ENCODE data around the gene FGFR4. TPM values are rescaled to one million over a fixed set of nuclear protein-coding genes. Genes with fewer than 3 reads are reported as not detected.

Gene FGFR4
- total RNA-seq, 1 experiment from 2014 or later = 2.4 TPM

DNA sequence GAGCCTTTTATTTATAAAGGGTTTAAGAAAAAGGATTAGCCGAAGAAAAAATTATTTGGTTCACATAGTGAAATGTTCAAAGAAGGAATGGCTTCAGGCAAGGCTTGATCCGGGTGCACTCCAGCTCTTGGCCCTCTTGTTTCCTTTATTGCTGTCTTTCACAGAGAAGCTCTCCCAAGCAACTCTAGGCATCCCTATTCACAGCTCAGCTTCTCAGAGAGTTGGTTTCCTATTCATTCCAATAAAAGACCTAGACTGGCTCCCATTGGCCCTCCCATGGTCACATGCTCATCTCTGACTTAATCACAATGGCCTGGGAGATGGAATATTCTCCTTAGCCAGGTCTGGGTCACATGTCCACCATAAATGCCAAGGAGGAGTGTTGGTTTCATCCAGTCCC is 9.4 kb upstream of the FGFR4 start:
- H3K27me3 ChIP-seq (ENCODE audit: low read length) = no peaks in the 10 kb centered on the region
- no peaks in the 10 kb centered on the region for H3K9me2 ChIP-seq (replicated peaks; ENCODE audit: insufficient read depth, low read length)
- no peak for DNase-seq
- H2AFZ ChIP-seq (ENCODE audit: low read length) = no peak overlapping the region
- no peaks in the 10 kb centered on the region for H3K79me2 ChIP-seq (ENCODE audit: low read length)
- no peaks in the 10 kb centered on the region for H3K9me3 ChIP-seq (ENCODE audit: low read length)
- H4K20me1 ChIP-seq (ENCODE audit: insufficient read depth, low read depth, low read length) = no peaks in the 10 kb centered on the region
- no peak overlapping the region for H3K27ac ChIP-seq (ENCODE audit: low read length)
- H3K4me2 ChIP-seq (ENCODE audit: low read depth, low read length, poor library complexity, severe bottlenecking) = no peak overlapping the region
- H3K9ac ChIP-seq (ENCODE audit: low read length) = no peak overlapping the region
- H3K4me1 ChIP-seq (ENCODE audit: low read length) = peaks cover under 1% of the 10 kb centered on the region
- H3K4me3 ChIP-seq (ENCODE audit: low read length) = no peak overlapping the region
- no peaks in the 10 kb centered on the region for H3K36me3 ChIP-seq (ENCODE audit: insufficient read depth, low read length)

- DNase-seq = no peak
- no peak overlapping the region for H3K9ac ChIP-seq (ENCODE audit: low read length)
- H3K79me2 ChIP-seq (ENCODE audit: low read length) = no peaks in the 10 kb centered on the region
- no peaks in the 10 kb centered on the region for H3K9me2 ChIP-seq (replicated peaks; ENCODE audit: insufficient read depth, low read length)
- H3K4me2 ChIP-seq (ENCODE audit: low read depth, low read length, poor library complexity, severe bottlenecking) = no peak overlapping the region
- no peak overlapping the region for H3K27ac ChIP-seq (ENCODE audit: low read length)
- no peaks in the 10 kb centered on the region for H3K27me3 ChIP-seq (ENCODE audit: low read length)
- H3K36me3 ChIP-seq (ENCODE audit: insufficient read depth, low read length) = no peaks in the 10 kb centered on the region
- no peak overlapping the region for H2AFZ ChIP-seq (ENCODE audit: low read length)
- H3K4me3 ChIP-seq (ENCODE audit: low read length) = no peak overlapping the region
- no peaks in the 10 kb centered on the region for H4K20me1 ChIP-seq (ENCODE audit: insufficient read depth, low read depth, low read length)
- no peaks in the 10 kb centered on the region for H3K4me1 ChIP-seq (ENCODE audit: low read length)
- no peaks in the 10 kb centered on the region for H3K9me3 ChIP-seq (ENCODE audit: low read length)
Measured at GRCh38 chr5:177079606-177080005, 7.1 kb upstream of the FGFR4 start.

- no peak overlapping the region for H2AFZ ChIP-seq (ENCODE audit: low read length)
- H3K9me3 ChIP-seq (ENCODE audit: low read length) = no peaks in the 10 kb centered on the region
- no peak overlapping the region for H3K4me3 ChIP-seq (ENCODE audit: low read length)
- H4K20me1 ChIP-seq (ENCODE audit: insufficient read depth, low read depth, low read length) = no peaks in the 10 kb centered on the region
- H3K27me3 ChIP-seq (ENCODE audit: low read length) = no peaks in the 10 kb centered on the region
- DNase-seq = no peak
- H3K79me2 ChIP-seq (ENCODE audit: low read length) = no peaks in the 10 kb centered on the region
- no peak overlapping the region for H3K4me2 ChIP-seq (ENCODE audit: low read depth, low read length, poor library complexity, severe bottlenecking)
- no peaks in the 10 kb centered on the region for H3K36me3 ChIP-seq (ENCODE audit: insufficient read depth, low read length)
- no peak overlapping the region for H3K9ac ChIP-seq (ENCODE audit: low read length)
- H3K27ac ChIP-seq (ENCODE audit: low read length) = no peak overlapping the region
- no peaks in the 10 kb centered on the region for H3K9me2 ChIP-seq (replicated peaks; ENCODE audit: insufficient read depth, low read length)
- H3K4me1 ChIP-seq (ENCODE audit: low read length) = peaks cover 5% of the 10 kb centered on the region
Measured at GRCh38 chr5:177080265-177080664, 6.5 kb upstream of the FGFR4 start.

DNA sequence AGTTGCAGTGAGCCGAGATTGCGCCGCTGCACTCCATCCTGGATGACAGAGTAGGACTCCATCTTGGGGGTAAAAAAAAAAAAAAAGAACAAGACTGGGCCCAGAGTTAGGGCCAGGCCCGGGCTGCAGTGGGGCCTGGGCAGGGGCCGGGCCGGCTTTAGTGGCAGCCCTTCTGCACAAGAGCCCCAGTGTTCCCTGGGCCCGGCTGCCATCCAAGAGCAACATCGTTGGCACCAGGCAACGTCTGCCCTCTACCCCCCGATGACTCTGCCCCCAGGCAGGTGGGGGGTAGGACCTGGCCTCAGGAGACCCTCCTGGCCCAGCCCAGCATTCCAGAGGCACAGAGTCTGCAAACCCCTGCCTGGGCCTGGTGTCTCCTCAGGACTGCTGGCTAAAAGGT is 4.9 kb upstream of the FGFR4 start:
- Histone ChIP-seq H3K79me2 (ENCODE audit: low read length) (no peaks in the 10 kb centered on the region), H3K4me3 (ENCODE audit: low read length) (no peak overlapping the region), H3K4me1 (ENCODE audit: low read length) (peaks cover 18% of the 10 kb centered on the region), H2AFZ (ENCODE audit: low read length) (no peak overlapping the region), H3K9ac (ENCODE audit: low read length) (no peak overlapping the region), H3K9me2 (replicated peaks; ENCODE audit: insufficient read depth, low read length) (no peaks in the 10 kb centered on the region), H3K36me3 (ENCODE audit: insufficient read depth, low read length) (no peaks in the 10 kb centered on the region), H3K9me3 (ENCODE audit: low read length) (no peaks in the 10 kb centered on the region), H3K27ac (ENCODE audit: low read length) (no peak overlapping the region), H3K27me3 (ENCODE audit: low read length) (no peaks in the 10 kb centered on the region), H4K20me1 (ENCODE audit: insufficient read depth, low read depth, low read length) (no peaks in the 10 kb centered on the region; the same call in 1 of the 2 replicates), H3K4me2 (ENCODE audit: low read depth, low read length, poor library complexity, severe bottlenecking) (no peak overlapping the region)
- DNase-seq = no peak

DNA sequence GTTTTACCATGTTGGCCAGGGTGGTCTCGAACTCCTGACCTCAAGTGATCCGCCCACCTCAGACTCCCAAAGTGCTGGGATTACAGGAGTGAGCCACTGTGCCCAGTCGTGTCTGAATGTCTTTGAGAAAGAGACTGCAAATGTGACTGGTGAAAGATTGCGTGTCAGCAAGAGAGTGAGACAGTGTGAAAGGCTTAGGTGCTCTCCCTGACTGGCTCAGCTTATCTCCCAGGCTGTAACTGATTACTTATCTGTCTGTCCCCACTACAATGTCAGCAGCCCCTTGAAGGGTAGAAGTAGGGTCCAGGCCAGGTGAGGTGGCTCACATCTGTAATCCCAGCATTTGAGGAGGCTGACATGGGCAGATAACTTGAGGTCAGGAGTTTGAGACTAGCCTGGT is 3.4 kb upstream of the FGFR4 start:
- no peaks in the 10 kb centered on the region for H3K9me2 ChIP-seq (replicated peaks; ENCODE audit: insufficient read depth, low read length)
- H3K27me3 ChIP-seq (ENCODE audit: low read length) = no peaks in the 10 kb centered on the region
- H3K4me2 ChIP-seq (ENCODE audit: low read depth, low read length, poor library complexity, severe bottlenecking) = no peak overlapping the region
- DNase-seq = no peak
- H3K9me3 ChIP-seq (ENCODE audit: low read length) = no peaks in the 10 kb centered on the region
- peaks cover 24% of the 10 kb centered on the region for H3K4me1 ChIP-seq (ENCODE audit: low read length)
- no peaks in the 10 kb centered on the region for H3K79me2 ChIP-seq (ENCODE audit: low read length)
- H3K36me3 ChIP-seq (ENCODE audit: insufficient read depth, low read length) = no peaks in the 10 kb centered on the region
- no peak overlapping the region for H3K27ac ChIP-seq (ENCODE audit: low read length)
- H4K20me1 ChIP-seq (ENCODE audit: insufficient read depth, low read depth, low read length) = no peaks in the 10 kb centered on the region; the same call in 1 of the 2 replicates
- H3K9ac ChIP-seq (ENCODE audit: low read length) = no peak overlapping the region
- H3K4me3 ChIP-seq (ENCODE audit: low read length) = no peak overlapping the region
- no peak overlapping the region for H2AFZ ChIP-seq (ENCODE audit: low read length)

GRCh38 chr5:177084175-177084574 is 2.5 kb upstream of the FGFR4 start:
- no peak for DNase-seq
- Histone ChIP-seq H2AFZ (ENCODE audit: low read length) (no peak overlapping the region), H3K4me1 (ENCODE audit: low read length) (peaks cover 24% of the 10 kb centered on the region), H3K9me3 (ENCODE audit: low read length) (no peaks in the 10 kb centered on the region), H4K20me1 (ENCODE audit: insufficient read depth, low read depth, low read length) (no peaks in the 10 kb centered on the region; the same call in 1 of the 2 replicates), H3K9ac (ENCODE audit: low read length) (no peak overlapping the region), H3K27ac (ENCODE audit: low read length) (no peak overlapping the region), H3K79me2 (ENCODE audit: low read length) (no peaks in the 10 kb centered on the region), H3K4me3 (ENCODE audit: low read length) (no peak overlapping the region), H3K9me2 (replicated peaks; ENCODE audit: insufficient read depth, low read length) (no peaks in the 10 kb centered on the region), H3K27me3 (ENCODE audit: low read length) (no peaks in the 10 kb centered on the region), H3K36me3 (ENCODE audit: insufficient read depth, low read length) (no peaks in the 10 kb centered on the region), H3K4me2 (ENCODE audit: low read depth, low read length, poor library complexity, severe bottlenecking) (no peak overlapping the region)

DNA sequence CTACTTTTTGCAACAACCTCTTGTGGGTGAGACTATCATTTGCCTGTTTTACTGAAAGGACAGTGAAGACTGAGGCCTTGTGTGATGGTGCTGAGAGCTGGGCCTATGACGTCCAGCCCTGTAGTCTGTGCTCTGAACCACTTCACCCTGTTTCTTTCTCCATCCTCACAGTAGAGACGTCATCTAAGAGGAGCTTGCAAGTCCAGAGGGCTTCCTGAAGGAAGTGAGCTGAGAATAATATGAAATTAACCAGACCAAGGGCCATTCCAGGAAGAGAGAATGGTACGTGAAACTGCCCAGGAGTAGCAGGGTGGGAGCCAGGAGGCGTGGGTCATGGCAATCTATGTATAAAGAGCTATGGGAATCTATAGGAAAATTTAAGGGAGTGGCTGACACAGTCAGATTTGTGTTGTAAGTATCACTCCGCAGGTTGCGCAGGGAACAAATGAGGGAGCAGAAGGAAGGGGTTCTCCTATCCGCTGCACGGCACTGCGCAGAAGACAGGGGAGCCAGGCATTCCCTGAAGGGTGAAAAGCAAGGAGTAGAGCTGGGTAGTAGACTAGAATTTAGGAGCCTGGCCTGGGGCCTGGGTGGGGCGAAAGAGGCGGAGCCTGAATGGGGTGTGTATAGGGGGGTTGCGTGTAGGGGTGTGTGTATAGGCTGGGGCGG is 596 bp upstream of the FGFR4 start:
- H3K36me3 ChIP-seq (ENCODE audit: insufficient read depth, low read length) = no peaks in the 10 kb centered on the region
- peaks cover 24% of the 10 kb centered on the region for H3K4me1 ChIP-seq (ENCODE audit: low read length)
- H3K4me2 ChIP-seq (ENCODE audit: low read depth, low read length, poor library complexity, severe bottlenecking) = no peak overlapping the region
- H3K27me3 ChIP-seq (ENCODE audit: low read length) = no peaks in the 10 kb centered on the region
- H3K27ac ChIP-seq (ENCODE audit: low read length) = no peak overlapping the region
- H3K79me2 ChIP-seq (ENCODE audit: low read length) = no peaks in the 10 kb centered on the region
- DNase-seq = no peak
- H4K20me1 ChIP-seq (ENCODE audit: insufficient read depth, low read depth, low read length) = no peaks in the 10 kb centered on the region; the same call in 1 of the 2 replicates
- H3K9ac ChIP-seq (ENCODE audit: low read length) = no peak overlapping the region
- H3K4me3 ChIP-seq (ENCODE audit: low read length) = no peak overlapping the region
- H3K9me2 ChIP-seq (replicated peaks; ENCODE audit: insufficient read depth, low read length) = no peaks in the 10 kb centered on the region
- H2AFZ ChIP-seq (ENCODE audit: low read length) = peak overlapping the region; percentile 63; the same call in 1 of the 2 replicates
- H3K9me3 ChIP-seq (ENCODE audit: low read length) = no peaks in the 10 kb centered on the region

GRCh38 chr5:177087398-177088005 is 787 bp downstream of the FGFR4 start:
- Histone ChIP-seq H3K27me3 (ENCODE audit: low read length) (no peaks in the 10 kb centered on the region), H3K4me3 (ENCODE audit: low read length) (peak overlapping the region; percentile 58), H2AFZ (ENCODE audit: low read length) (no peak overlapping the region), H3K27ac (ENCODE audit: low read length) (no peak overlapping the region), H3K9me2 (replicated peaks; ENCODE audit: insufficient read depth, low read length) (no peaks in the 10 kb centered on the region), H3K4me2 (ENCODE audit: low read depth, low read length, poor library complexity, severe bottlenecking) (peak overlapping the region; percentile 60), H3K4me1 (ENCODE audit: low read length) (peaks cover 24% of the 10 kb centered on the region), H3K9me3 (ENCODE audit: low read length) (no peaks in the 10 kb centered on the region), H3K9ac (ENCODE audit: low read length) (peak overlapping the region; percentile 43), H3K79me2 (ENCODE audit: low read length) (no peaks in the 10 kb centered on the region), H4K20me1 (ENCODE audit: insufficient read depth, low read depth, low read length) (no peaks in the 10 kb centered on the region; the same call in 1 of the 2 replicates), H3K36me3 (ENCODE audit: insufficient read depth, low read length) (no peaks in the 10 kb centered on the region)
- DNase-seq = no peak
